HK-2 (cell line): Measurements from ENCODE around the gene LRRC57.
A peak's percentile ranks its signal among the peaks of the same experiment; 100 is the strongest.

Experiments
- DNase-seq: peaks from one replicate; pipeline ENCODE4 v3.0.0-alpha.2; 2018; ENCODE audit not compliant: unreplicated experiment

LRRC57 gene

DNA sequence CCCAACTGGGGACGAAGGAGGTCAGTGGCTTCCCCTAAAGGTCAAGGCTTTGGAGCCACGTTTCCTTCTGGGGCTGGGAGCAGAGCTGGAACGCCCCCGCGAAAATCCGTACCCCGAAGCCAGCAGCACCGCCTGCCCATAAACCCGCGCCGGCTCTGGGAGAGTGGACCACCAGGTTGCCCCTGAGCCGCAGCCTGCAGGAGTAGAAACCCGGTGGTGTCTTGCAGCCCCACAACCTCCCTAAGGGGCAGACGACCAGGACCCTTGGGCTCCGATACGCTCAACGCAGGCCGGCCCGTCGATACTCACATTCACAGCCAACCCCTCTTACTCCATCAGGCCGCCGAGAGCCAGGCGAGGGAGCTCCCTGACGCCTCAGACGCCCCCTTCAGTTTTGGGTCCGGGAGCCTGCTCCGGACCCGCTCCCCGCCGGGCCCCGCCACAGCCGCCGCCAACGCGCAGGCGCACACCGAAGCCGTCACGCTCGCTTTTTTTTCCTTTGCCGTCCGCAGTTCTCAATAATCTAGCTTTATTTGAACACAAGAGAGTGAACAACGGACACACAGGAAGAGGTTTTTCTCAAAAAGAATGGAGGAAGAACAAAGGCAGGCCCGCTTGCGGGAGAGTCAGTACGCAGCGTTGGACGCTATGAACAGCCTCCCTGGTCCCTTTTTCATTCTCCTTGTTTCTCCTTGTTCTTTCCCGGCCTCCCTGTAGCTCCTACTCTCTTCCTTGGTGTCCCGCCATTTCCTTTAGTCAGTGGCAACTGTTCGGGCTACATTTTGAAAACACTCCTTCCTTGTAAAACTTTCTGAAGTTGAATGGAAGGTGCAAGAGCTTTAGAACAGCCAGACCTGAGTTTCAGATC, 57.7 kb downstream of the LRRC57 start, which contains the start of gene ZNF106:
TSS of gene ZNF106 (minus strand) at position 471 of the 868 bp plus-strand sequence. CDS start 18,852 bp downstream, outside the sequence.
- DNase-seq, result peak; percentile 79

DNA sequence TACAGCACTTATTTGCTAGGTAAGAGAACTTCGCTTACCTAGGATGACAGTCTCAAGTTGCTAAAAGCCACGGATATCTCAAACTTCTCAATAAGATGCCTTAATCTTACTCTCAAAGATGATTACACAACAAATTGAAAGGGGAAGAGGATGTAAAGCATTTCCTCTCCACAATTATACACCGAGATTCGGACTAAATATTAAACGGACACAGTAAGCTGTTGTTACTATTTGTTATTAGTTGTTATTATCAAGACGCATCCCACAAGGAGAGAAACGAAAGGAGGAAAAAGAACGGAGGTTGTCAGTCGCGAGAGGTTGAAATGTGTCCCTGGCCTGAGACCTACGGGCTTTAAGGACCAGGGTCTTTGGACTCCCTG, 58.3 kb downstream of the LRRC57 start:
- no peak for DNase-seq
